HL-60 (cell line): Measurements from ENCODE around the gene FOXO3.

ENCODE experiments used
- DNase-seq, 2 experiments: peaks; one replicate each; pipeline ENCODE4 v3.0.0-alpha.2; 2010 to 2020; ENCODE audit warnings: low read depth in 1 of 2, low spot score in 1 of 2
- H3K27ac ChIP-seq: fragments of 250-450 bp; sonication (Bioruptor Pico); replicated peaks from 2 replicates; pipeline ENCODE4 v1.5.1; 2020; ENCODE audit warnings: mild to moderate bottlenecking, moderate library complexity
- H3K27me3 ChIP-seq: fragments of 250-450 bp; sonication (Bioruptor Pico); 2 replicates; pipeline ENCODE4 v1.5.1; 2021; ENCODE audit warnings: mild to moderate bottlenecking, moderate library complexity; ENCODE audit not compliant: insufficient read depth, poor library complexity, severe bottlenecking
- H3K4me3 ChIP-seq: replicated peaks from 2 replicates; pipeline ENCODE4 v1.5.1; 2011; ENCODE audit warnings: mild to moderate bottlenecking, control low read depth, low read length; ENCODE audit not compliant: insufficient read depth
- GABPA ChIP-seq: IDR thresholded peaks from 2 replicates; pipeline ENCODE4 v1.6.1; 2012; ENCODE audit warnings: low read depth
- POLR2AphosphoS5 ChIP-seq: IDR thresholded peaks from 2 replicates; pipeline ENCODE4 v1.6.1; 2012; ENCODE audit warnings: low read depth
- SPI1 ChIP-seq: IDR thresholded peaks from 2 replicates; pipeline ENCODE4 v1.6.1; 2012; ENCODE audit warnings: low read depth, mild to moderate bottlenecking, borderline replicate concordance
- TF ChIP-seq, protein P1 (sequence below): IDR thresholded peaks from 2 replicates; pipeline ENCODE4 v1.6.1; 2012; ENCODE audit warnings: low read depth; ENCODE audit not compliant: insufficient replicate concordance
- TF ChIP-seq, protein P2 (sequence below): IDR thresholded peaks from one replicate; pipeline ENCODE4 v1.5.1; 2011; ENCODE audit warnings: low read length, control low read depth, inconsistent platforms; ENCODE audit not compliant: insufficient read depth

The FOXO3 gene

DNA sequence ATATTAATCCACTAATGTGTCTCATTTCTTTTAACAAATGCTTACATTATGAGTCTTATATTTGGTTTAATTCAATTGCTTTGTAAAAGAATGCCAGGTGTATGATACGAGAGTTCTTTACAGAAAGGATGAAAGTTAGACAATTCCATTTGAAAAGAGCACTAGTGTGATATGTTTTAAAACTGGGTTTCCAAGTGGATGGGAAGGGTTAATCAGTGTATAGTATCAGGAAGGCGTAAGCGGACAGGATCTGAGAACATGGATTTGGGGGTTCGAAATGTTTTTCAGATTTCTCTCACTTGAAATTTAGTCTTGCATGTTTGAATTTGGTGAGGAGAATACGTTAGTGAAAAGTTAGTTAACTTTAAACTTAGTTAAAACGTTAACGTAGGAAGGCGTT is 2.6 kb downstream of the FOXO3 start:
- H3K27ac ChIP-seq, result peak overlapping the region; percentile 22; the same call in 1 of the 2 replicates
- DNase-seq, result no peak
- TF ChIP-seq, protein P1, sequence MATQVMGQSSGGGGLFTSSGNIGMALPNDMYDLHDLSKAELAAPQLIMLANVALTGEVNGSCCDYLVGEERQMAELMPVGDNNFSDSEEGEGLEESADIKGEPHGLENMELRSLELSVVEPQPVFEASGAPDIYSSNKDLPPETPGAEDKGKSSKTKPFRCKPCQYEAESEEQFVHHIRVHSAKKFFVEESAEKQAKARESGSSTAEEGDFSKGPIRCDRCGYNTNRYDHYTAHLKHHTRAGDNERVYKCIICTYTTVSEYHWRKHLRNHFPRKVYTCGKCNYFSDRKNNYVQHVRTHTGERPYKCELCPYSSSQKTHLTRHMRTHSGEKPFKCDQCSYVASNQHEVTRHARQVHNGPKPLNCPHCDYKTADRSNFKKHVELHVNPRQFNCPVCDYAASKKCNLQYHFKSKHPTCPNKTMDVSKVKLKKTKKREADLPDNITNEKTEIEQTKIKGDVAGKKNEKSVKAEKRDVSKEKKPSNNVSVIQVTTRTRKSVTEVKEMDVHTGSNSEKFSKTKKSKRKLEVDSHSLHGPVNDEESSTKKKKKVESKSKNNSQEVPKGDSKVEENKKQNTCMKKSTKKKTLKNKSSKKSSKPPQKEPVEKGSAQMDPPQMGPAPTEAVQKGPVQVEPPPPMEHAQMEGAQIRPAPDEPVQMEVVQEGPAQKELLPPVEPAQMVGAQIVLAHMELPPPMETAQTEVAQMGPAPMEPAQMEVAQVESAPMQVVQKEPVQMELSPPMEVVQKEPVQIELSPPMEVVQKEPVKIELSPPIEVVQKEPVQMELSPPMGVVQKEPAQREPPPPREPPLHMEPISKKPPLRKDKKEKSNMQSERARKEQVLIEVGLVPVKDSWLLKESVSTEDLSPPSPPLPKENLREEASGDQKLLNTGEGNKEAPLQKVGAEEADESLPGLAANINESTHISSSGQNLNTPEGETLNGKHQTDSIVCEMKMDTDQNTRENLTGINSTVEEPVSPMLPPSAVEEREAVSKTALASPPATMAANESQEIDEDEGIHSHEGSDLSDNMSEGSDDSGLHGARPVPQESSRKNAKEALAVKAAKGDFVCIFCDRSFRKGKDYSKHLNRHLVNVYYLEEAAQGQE, result no peak
- TF ChIP-seq, protein P2, sequence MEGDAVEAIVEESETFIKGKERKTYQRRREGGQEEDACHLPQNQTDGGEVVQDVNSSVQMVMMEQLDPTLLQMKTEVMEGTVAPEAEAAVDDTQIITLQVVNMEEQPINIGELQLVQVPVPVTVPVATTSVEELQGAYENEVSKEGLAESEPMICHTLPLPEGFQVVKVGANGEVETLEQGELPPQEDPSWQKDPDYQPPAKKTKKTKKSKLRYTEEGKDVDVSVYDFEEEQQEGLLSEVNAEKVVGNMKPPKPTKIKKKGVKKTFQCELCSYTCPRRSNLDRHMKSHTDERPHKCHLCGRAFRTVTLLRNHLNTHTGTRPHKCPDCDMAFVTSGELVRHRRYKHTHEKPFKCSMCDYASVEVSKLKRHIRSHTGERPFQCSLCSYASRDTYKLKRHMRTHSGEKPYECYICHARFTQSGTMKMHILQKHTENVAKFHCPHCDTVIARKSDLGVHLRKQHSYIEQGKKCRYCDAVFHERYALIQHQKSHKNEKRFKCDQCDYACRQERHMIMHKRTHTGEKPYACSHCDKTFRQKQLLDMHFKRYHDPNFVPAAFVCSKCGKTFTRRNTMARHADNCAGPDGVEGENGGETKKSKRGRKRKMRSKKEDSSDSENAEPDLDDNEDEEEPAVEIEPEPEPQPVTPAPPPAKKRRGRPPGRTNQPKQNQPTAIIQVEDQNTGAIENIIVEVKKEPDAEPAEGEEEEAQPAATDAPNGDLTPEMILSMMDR, result no peak
- TF ChIP-seq SPI1 (no peak), GABPA (no peak), POLR2AphosphoS5 (no peak)
- H3K27me3 ChIP-seq, result no peaks in the 10 kb centered on the region
- no peak overlapping the region for H3K4me3 ChIP-seq

DNA sequence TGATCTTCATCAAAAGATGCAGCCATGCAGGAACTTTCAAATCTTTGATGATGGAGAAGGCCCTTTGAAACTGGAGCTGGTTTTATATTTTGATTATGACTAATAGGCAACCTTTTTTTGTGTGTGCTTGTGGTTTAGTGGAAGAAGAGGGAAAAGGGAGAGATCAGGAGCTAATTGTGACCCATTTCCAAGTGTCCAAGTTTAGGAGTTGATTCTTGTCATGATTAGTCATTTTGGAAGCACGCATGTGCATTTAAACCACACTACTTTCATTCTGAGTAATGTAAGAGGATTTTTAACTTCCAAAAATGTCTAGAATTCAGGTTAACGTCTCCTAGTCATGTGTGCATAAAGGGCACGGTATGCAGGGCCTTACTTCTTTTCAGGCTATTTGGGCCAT is 3.5 kb downstream of the FOXO3 start:
- no peak for DNase-seq
- Histone ChIP-seq H3K27ac (no peak overlapping the region), H3K4me3 (no peak overlapping the region)

DNA sequence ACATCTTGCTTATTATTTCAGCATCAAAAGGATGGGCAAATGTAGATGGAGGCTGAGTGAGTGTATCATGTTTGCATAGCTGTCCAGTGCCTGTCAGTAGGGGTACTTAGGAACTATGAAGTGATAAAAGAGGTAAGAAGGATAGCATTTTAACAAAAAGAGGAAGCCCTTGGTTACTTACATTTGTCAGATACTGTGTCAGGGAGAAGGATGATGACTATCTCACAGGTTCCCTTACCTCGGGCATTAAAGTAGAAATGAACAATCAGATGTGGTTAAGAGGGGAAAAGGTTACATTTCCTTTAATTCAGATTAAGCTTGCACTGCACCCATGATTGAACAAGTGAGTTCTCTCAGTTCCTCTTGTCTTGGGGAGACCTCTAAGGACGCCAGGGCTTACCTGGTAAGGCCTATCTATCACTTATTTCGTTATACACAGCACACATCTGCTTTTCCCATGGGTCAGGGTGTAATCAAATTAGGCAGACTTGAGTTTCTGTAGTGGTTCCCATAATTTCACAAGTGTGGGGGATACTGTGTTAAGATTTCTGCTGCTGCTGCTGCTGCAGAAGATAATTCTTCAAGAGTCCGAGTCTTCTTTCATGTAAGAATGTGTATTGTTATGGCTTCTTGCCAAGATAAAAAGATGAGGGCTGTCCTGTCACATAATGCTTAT is 4.5 kb downstream of the FOXO3 start:
- Histone ChIP-seq H3K27ac (peak overlapping the region; percentile 67), H3K4me3 (no peak overlapping the region), H3K27me3 (no peaks in the 10 kb centered on the region)
- TF ChIP-seq SPI1 (peak; percentile 95), GABPA (no peak)
- TF ChIP-seq, protein P2, result no peak
- DNase-seq, result peak; percentile 38 to 41

More for the DNA sequence above, 3.5 kb downstream of the FOXO3 start:
- TF ChIP-seq GABPA (no peak), SPI1 (no peak), POLR2AphosphoS5 (no peak)
- H3K27me3 ChIP-seq, result no peaks in the 10 kb centered on the region

DNA sequence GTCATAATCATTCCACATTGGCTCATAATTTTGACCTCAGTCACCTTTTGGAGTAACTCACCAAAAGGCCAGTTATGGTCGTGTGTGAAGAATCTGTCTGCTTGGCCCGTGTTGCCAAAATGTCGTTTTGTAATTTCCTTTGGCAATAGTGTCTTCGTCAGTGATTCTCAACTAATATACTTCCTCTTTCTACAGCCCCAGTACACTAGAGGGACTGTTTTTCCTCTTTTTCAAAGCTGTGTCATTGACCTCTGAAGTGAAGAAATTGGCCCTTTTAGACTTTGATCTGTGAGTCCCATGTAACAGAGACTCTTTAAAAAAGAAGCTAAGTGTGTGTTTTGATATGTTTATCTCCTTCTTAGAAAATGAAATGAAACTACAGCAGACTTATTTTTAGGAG is 5.2 kb downstream of the FOXO3 start:
- Histone ChIP-seq H3K4me3 (no peak overlapping the region), H3K27me3 (no peaks in the 10 kb centered on the region), H3K27ac (peak overlapping the region; percentile 67)
- TF ChIP-seq, protein P1, result no peak
- TF ChIP-seq POLR2AphosphoS5 (no peak), GABPA (no peak), SPI1 (peak; percentile 56; the same call in 1 of the 2 replicates)
- TF ChIP-seq, protein P2, result no peak
- DNase-seq, result peak; percentile 90 to 93
